ES-I3 (cell line): ENCODE measurements around the gene RAG1.

Source experiments
- H3K36me3 ChIP-seq: 2 replicates; pipeline ENCODE4 v1.6.1; 2013; ENCODE audit warnings: mild to moderate bottlenecking, low read length, control low read depth, moderate library complexity; ENCODE audit not compliant: insufficient read depth
- H3K4me1 ChIP-seq: 2 replicates; pipeline ENCODE4 v1.6.1; 2013; ENCODE audit warnings: mild to moderate bottlenecking, control low read depth, low read length; ENCODE audit not compliant: insufficient read depth
- H3K9ac ChIP-seq: 2 replicates; pipeline ENCODE4 v1.6.1; 2013; ENCODE audit warnings: low read depth, mild to moderate bottlenecking, low read length, moderate library complexity
- H3K9me3 ChIP-seq: 2 replicates; pipeline ENCODE4 v1.6.1; 2013; ENCODE audit warnings: mild to moderate bottlenecking, low read length, moderate library complexity; ENCODE audit not compliant: control insufficient read depth, insufficient read depth

RAG1 gene

DNA sequence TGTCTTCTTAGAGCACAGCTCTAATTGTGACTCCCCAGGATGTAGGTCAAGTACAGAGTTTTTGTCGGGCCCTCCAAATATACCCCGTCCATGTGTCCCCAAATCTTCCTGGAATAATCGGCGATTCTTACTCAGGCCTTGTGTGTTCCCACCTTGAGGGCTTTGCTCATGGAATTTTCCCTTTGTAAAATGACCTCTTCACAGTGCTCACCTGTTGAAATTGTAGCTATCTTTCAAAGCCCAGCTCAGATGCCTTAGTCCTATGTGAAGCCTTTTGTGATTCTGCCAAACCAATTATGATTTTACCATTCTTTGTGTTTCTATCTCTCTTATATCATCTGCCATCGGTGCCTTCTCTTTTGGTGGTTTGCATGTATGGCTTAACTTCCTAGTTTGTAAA, 60.3 kb downstream of the RAG1 start:
- Histone ChIP-seq H3K9me3 (no peaks in the 10 kb centered on the region), H3K4me1 (no peaks in the 10 kb centered on the region), H3K36me3 (no peaks in the 10 kb centered on the region), H3K9ac (no peak overlapping the region)

GRCh38 chr11:36628765-36629244, 61.0 kb downstream of the RAG1 start:
- no peaks in the 10 kb centered on the region for H3K9me3 ChIP-seq
- H3K9ac ChIP-seq, result no peak overlapping the region
- H3K36me3 ChIP-seq, result no peaks in the 10 kb centered on the region
- no peaks in the 10 kb centered on the region for H3K4me1 ChIP-seq
